CD14-positive monocyte (primary cell): ENCODE measurements around the gene NAGPA. TPM values are rescaled to one million over a fixed set of nuclear protein-coding genes. Genes with fewer than 3 reads are reported as not detected.

Experiments
- DNase-seq, 3 donors: peaks; one replicate each; pipeline ENCODE4 v3.0.0-alpha.2; 2011 to 2022
- H2AFZ ChIP-seq: 2 replicates; pipeline ENCODE4 v1.6.0; 2012; ENCODE audit warnings: mild to moderate bottlenecking, low read depth, low read length, inconsistent platforms; ENCODE audit not compliant: insufficient read depth, poor library complexity, severe bottlenecking
- H3K27ac ChIP-seq, 2 donors: 1 replicate in 1 of 2; 2 replicates in 1 of 2; pipeline ENCODE4 v1.5.1; 2012 to 2013; ENCODE audit warnings: low read length in 2 of 2, control low read depth in 1 of 2, inconsistent platforms in 1 of 2, low read depth in 1 of 2, mild to moderate bottlenecking in 1 of 2
- H3K27me3 ChIP-seq, 2 donors: one replicate each; pipeline versions ENCODE4 v1.6.0 to v1.6.1; 2011 to 2013; ENCODE audit warnings: low read length in 2 of 2; ENCODE audit not compliant: control insufficient read depth in 2 of 2, insufficient read depth in 2 of 2
- H3K36me3 ChIP-seq, 2 donors: replicated peaks in 1 of 2; 1 replicate in 1 of 2; 2 replicates in 1 of 2; pipeline versions ENCODE4 v1.5.1 to v1.6.1; 2012 to 2013; ENCODE audit warnings: low read length in 2 of 2, control low read depth in 1 of 2, inconsistent platforms in 1 of 2, mild to moderate bottlenecking in 1 of 2; ENCODE audit not compliant: insufficient read depth in 2 of 2, control insufficient read depth in 1 of 2
- H3K4me1 ChIP-seq, 2 donors: 1 replicate in 1 of 2; 2 replicates in 1 of 2; pipeline versions ENCODE4 v1.5.1 to v1.6.1; 2012 to 2013; ENCODE audit warnings: low read length in 2 of 2, control low read depth in 1 of 2, inconsistent platforms in 1 of 2, mild to moderate bottlenecking in 1 of 2, moderate library complexity in 1 of 2; ENCODE audit not compliant: insufficient read depth in 2 of 2, control insufficient read depth in 1 of 2
- H3K4me2 ChIP-seq: replicated peaks from 2 replicates; pipeline ENCODE3; 2012; ENCODE audit warnings: low read length, moderate library complexity, mild to moderate bottlenecking; ENCODE audit not compliant: poor library complexity, severe bottlenecking; ENCODE audit errors: extremely low read depth
- H3K4me3 ChIP-seq, 3 experiments: fragments of 200-600 bp in 1 of 3; sonication (generic) in 1 of 3; replicated peaks in 1 of 3; 1 replicate in 2 of 3; 2 replicates in 1 of 3; pipeline ENCODE4 v1.5.1; 2011 to 2013; ENCODE audit warnings: low read length in 3 of 3, mild to moderate bottlenecking in 3 of 3, control low read depth in 2 of 3, low read depth in 2 of 3, inconsistent platforms in 1 of 3, moderate library complexity in 1 of 3
- H3K79me2 ChIP-seq: 2 replicates; pipeline ENCODE4 v1.6.0; 2012; ENCODE audit warnings: mild to moderate bottlenecking, control low read depth, inconsistent platforms, low read length, moderate library complexity; ENCODE audit not compliant: insufficient read depth
- H3K9ac ChIP-seq: 2 replicates; pipeline ENCODE4 v1.6.0; 2017; ENCODE audit warnings: low read length, mild to moderate bottlenecking; ENCODE audit not compliant: insufficient read depth, poor library complexity, severe bottlenecking
- H3K9me3 ChIP-seq, 2 donors: replicated peaks in 1 of 2; 1 replicate in 1 of 2; 2 replicates in 1 of 2; pipeline versions ENCODE4 v1.5.1 to v1.6.1; 2012 to 2013; ENCODE audit warnings: low read length in 2 of 2, control low read depth in 1 of 2; ENCODE audit not compliant: control insufficient read depth in 1 of 2, insufficient read depth in 1 of 2
- H4K20me1 ChIP-seq: 2 replicates; pipeline ENCODE4 v1.6.0; 2012; ENCODE audit warnings: mild to moderate bottlenecking, low read length, control low read depth, moderate library complexity; ENCODE audit not compliant: insufficient read depth
- H3K27ac Mint-ChIP-seq, 7 donors: one replicate each; pipeline ENCODE4 v1.8.0; 2020; ENCODE audit warnings: mild to moderate bottlenecking in 7 of 7, mixed read lengths in 7 of 7, moderate library complexity in 6 of 7, inconsistent platforms in 2 of 7
- H3K27me3 Mint-ChIP-seq, 3 donors: one replicate each; pipeline ENCODE4 v1.8.0; 2021 to 2022; ENCODE audit warnings: low read depth in 3 of 3, mild to moderate bottlenecking in 3 of 3, mixed read lengths in 3 of 3, moderate library complexity in 3 of 3, inconsistent platforms in 1 of 3
- H3K36me3 Mint-ChIP-seq, 2 donors: one replicate each; pipeline ENCODE4 v1.8.0; 2020; ENCODE audit warnings: mixed read lengths in 2 of 2, inconsistent platforms in 1 of 2, mild to moderate bottlenecking in 1 of 2
- H3K4me1 Mint-ChIP-seq: one replicate; pipeline ENCODE4 v1.8.0; 2020; ENCODE audit warnings: mild to moderate bottlenecking, mixed read lengths
- H3K4me3 Mint-ChIP-seq, 2 donors: one replicate each; pipeline ENCODE4 v1.8.0; 2020; ENCODE audit warnings: mild to moderate bottlenecking in 2 of 2, mixed read lengths in 2 of 2, moderate library complexity in 1 of 2
- H3K9me3 Mint-ChIP-seq, 7 donors: one replicate each; pipeline ENCODE4 v1.8.0; 2020 to 2022; ENCODE audit warnings: mixed read lengths in 7 of 7, mild to moderate bottlenecking in 6 of 7, moderate library complexity in 6 of 7, inconsistent platforms in 2 of 7
- CTCF ChIP-seq: fragments of 200-600 bp; IDR thresholded peaks from one replicate; pipeline ENCODE4 v1.8.0; 2022; ENCODE audit warnings: antibody characterized with exemption, mild to moderate bottlenecking
- WGBS: methylation state at CpG from one replicate; pipeline ENCODE4 v1.1.5; 2013; ENCODE audit warnings: missing lambda C conversion rate; ENCODE audit not compliant: insufficient coverage; 5-methylcytosine and 5-hydroxymethylcytosine counted together
- intact Hi-C, 2 donors: fragments of 100-400 bp; cut with micrococcal nuclease; formaldehyde crosslinking; loops; one replicate each; pipeline versions ENCODE4 v1.15.0 to v1.15.1; 2023
- polyA plus RNA-seq, 3 donors: library from polyadenylated mRNA; depleted of rRNA in 1 of 3; unstranded in 2 of 3; stranded (reverse) in 1 of 3; fragments of 300-500 nt in 2 of 3; fragments of >200 nt in 1 of 3; fragmentation: Illumina TruSeq in 2 of 3; gene quantifications; 1 replicate in 2 of 3; 2 replicates in 1 of 3; pipeline ENCODE4 v1.2.3, GENCODE V29; 2012 to 2021

The NAGPA gene
- polyA plus RNA-seq, 3 donors: 44.1 to 51.5 (median 44.9) TPM

DNA sequence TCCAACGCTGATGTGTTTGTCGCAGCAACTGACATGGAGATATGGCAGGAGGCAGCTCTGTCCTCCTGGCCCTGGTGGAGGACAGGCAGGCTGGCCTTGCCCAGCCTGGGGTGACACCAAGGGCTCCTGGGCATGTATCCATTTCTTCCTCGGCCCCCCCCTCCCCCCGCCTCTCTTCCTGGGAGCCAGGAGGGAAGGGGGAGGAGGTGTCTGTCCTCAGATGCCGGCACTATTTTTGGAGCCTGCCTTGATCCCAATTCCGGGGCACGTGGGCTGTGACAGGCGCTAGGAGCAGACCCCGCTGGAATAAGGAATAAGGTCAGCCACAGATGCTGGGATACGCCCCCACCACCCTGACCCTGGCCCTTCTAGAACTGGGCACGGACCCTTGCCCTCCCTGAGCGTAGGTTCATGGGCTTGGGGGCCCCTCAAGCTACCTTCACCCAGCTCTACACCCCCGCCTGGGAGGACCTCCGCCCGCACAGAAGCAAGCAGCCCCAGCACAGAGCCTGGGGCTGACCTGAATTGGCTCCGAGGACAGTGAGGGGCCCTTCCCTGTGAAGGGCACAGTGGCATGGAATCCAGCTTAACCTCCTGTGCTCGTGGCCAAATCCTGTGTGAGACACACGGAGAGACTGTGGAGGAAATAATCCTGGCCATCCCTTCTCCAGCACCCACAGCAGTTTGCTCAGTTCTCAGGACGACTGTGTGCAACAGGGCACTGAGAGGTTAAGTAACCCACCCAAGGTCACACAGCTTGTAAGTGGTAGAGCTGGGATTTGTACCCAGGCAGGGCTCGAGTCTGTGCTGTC, 51.5 kb downstream of the NAGPA start:
- intact Hi-C loops: no loop called here
- no peaks in the 10 kb centered on the region for H4K20me1 ChIP-seq
- Mint-ChIP-seq H3K4me3 (no peak overlapping the region), H3K27ac (no peak overlapping the region), H3K4me1 (no peaks in the 10 kb centered on the region), H3K27me3 (peaks cover 26 to 43% (median 33%) of the 10 kb centered on the region in 3 donors), H3K9me3 (peaks cover 0 to 8% (median 3%) of the 10 kb centered on the region in 7 donors), H3K36me3 (no peaks in the 10 kb centered on the region)
- H3K27ac ChIP-seq: no peak overlapping the region
- no peaks in the 10 kb centered on the region for H3K79me2 ChIP-seq
- no peaks in the 10 kb centered on the region for H3K9me3 ChIP-seq
- H3K4me1 ChIP-seq: no peaks in the 10 kb centered on the region
- no peak overlapping the region for H3K9ac ChIP-seq
- H3K36me3 ChIP-seq: no peaks in the 10 kb centered on the region
- H3K27me3 ChIP-seq: peaks cover 8 to 30% of the 10 kb centered on the region in 2 donors
- no peak for DNase-seq
- no peak overlapping the region for H3K4me2 ChIP-seq
- H3K4me3 ChIP-seq: no peak overlapping the region
- 72% methylated on average over 9 of the region's 20 CpGs for WGBS
- H2AFZ ChIP-seq: no peak overlapping the region
- no peak for TF ChIP-seq CTCF

GRCh38 chr16:4981473-4981872, 52.3 kb downstream of the NAGPA start:
- intact Hi-C loops: no loop called here
- WGBS: 80% methylated on average over 6 of the region's 7 CpGs

More at GRCh38 chr16:4981473-4981872, 52.3 kb downstream of the NAGPA start:
- no peak for DNase-seq
- Mint-ChIP-seq H3K27ac (peak overlapping the region in 1 of 7 donors; percentile 1), H3K4me3 (no peak overlapping the region), H3K36me3 (no peaks in the 10 kb centered on the region), H3K4me1 (no peaks in the 10 kb centered on the region), H3K9me3 (peaks cover 0 to 6% (median 3%) of the 10 kb centered on the region in 7 donors), H3K27me3 (peaks cover 19 to 35% (median 25%) of the 10 kb centered on the region in 3 donors)
- Histone ChIP-seq H3K4me2 (no peak overlapping the region), H3K27ac (no peak overlapping the region), H3K4me1 (peaks cover 0 to under 1% of the 10 kb centered on the region in 2 donors), H2AFZ (no peak overlapping the region), H3K27me3 (peaks cover 2 to 22% of the 10 kb centered on the region in 2 donors), H3K9me3 (no peaks in the 10 kb centered on the region), H3K79me2 (no peaks in the 10 kb centered on the region), H4K20me1 (no peaks in the 10 kb centered on the region), H3K9ac (no peak overlapping the region), H3K4me3 (no peak overlapping the region), H3K36me3 (no peaks in the 10 kb centered on the region)
- TF ChIP-seq CTCF: no peak
